GM12891 (cell line): ENCODE data around the gene BRAF.
"Not testable (repeated sequence)": the region's sequence is repeated elsewhere in the genome, so short reads cannot be mapped to it uniquely, and the experiment has no call there.

ENCODE experiments used
- DNase-seq: peaks from one replicate; pipeline ENCODE4 v3.0.0; 2011; ENCODE audit warnings: low spot score; ENCODE audit not compliant: insufficient read length
- FAIRE-seq: peaks from 2 replicates; lab custom pipeline; 2011; peaks lifted over from hg19 to GRCh38; lab: Jason Lieb, UNC
- PAX5 ChIP-seq: IDR thresholded peaks from 2 replicates; pipeline ENCODE4 v1.6.1; 2011; ENCODE audit warnings: low read length, moderate library complexity, mild to moderate bottlenecking; ENCODE audit not compliant: insufficient read depth, severe bottlenecking
- POLR2A ChIP-seq: IDR thresholded peaks from 2 replicates; pipeline ENCODE4 v1.6.1; 2011; ENCODE audit warnings: low read depth, low read length, control low read depth
- POLR2AphosphoS5 ChIP-seq: IDR thresholded peaks from 2 replicates; pipeline ENCODE4 v1.6.1; 2011; ENCODE audit warnings: low read depth, low read length, control low read depth
- POU2F2 ChIP-seq: IDR thresholded peaks from 2 replicates; pipeline ENCODE4 v1.6.1; 2011; ENCODE audit warnings: low read depth, mild to moderate bottlenecking, control low read depth, low read length, moderate library complexity
- SPI1 ChIP-seq: IDR thresholded peaks from 2 replicates; pipeline ENCODE4 v1.6.1; 2011; ENCODE audit warnings: low read depth, low read length, control low read depth
- TAF1 ChIP-seq: IDR thresholded peaks from 2 replicates; pipeline ENCODE4 v1.6.1; 2011; ENCODE audit warnings: low read depth, low read length, control low read depth

BRAF gene

GRCh38 chr7:140685407-140686087, 239.2 kb downstream of the BRAF start:
- no peak for TF ChIP-seq POLR2A
- no peak for TF ChIP-seq POLR2AphosphoS5
- no peak for TF ChIP-seq TAF1
- no peak for TF ChIP-seq SPI1
- no peak for TF ChIP-seq POU2F2
- TF ChIP-seq PAX5, result no peak
- no peak for FAIRE-seq

GRCh38 chr7:140684066-140684950, 240.4 kb downstream of the BRAF start:
- no peak for TF ChIP-seq SPI1
- no peak for TF ChIP-seq PAX5
- DNase-seq (no peak), FAIRE-seq (no peak)

More at GRCh38 chr7:140685407-140686087, 239.2 kb downstream of the BRAF start:
- DNase-seq, result no peak

- FAIRE-seq, result no peak
Observed at GRCh38 chr7:140683657-140684056, 241.1 kb downstream of the BRAF start.

GRCh38 chr7:140681766-140682165, 243.0 kb downstream of the BRAF start:
- no peak for DNase-seq
- TF ChIP-seq SPI1 (no peak), POLR2AphosphoS5 (no peak), PAX5 (no peak), TAF1 (no peak), POU2F2 (no peak), POLR2A (no peak)
- FAIRE-seq, result no peak

More at GRCh38 chr7:140683657-140684056, 241.1 kb downstream of the BRAF start:
- DNase-seq, result no peak
- no peak for TF ChIP-seq POU2F2
- TF ChIP-seq SPI1, result no peak
- TF ChIP-seq POLR2A, result no peak
- TF ChIP-seq PAX5, result no peak
- TF ChIP-seq POLR2AphosphoS5, result no peak

GRCh38 chr7:140680886-140681285, 243.8 kb downstream of the BRAF start:
- no peak for FAIRE-seq
- TF ChIP-seq POU2F2 (no peak), POLR2AphosphoS5 (no peak), POLR2A (no peak), TAF1 (no peak)

GRCh38 chr7:140679186-140679585, 245.5 kb downstream of the BRAF start:
- no peak for FAIRE-seq
- DNase-seq, result no peak
- TF ChIP-seq TAF1, result no peak
- no peak for TF ChIP-seq POU2F2
- TF ChIP-seq POLR2A, result no peak
- TF ChIP-seq POLR2AphosphoS5, result no peak
- no peak for TF ChIP-seq PAX5
- no peak for TF ChIP-seq SPI1

More at GRCh38 chr7:140680886-140681285, 243.8 kb downstream of the BRAF start:
- DNase-seq, result no peak

GRCh38 chr7:140678816-140679130, 246.0 kb downstream of the BRAF start:
- no peak for DNase-seq
- no peak for FAIRE-seq

GRCh38 chr7:140678081-140678815, 246.5 kb downstream of the BRAF start:
- FAIRE-seq, result no peak
- TF ChIP-seq POU2F2 (no peak), PAX5 (no peak), POLR2AphosphoS5 (no peak), TAF1 (no peak), SPI1 (no peak)
- DNase-seq, result no peak

More at GRCh38 chr7:140678816-140679130, 246.0 kb downstream of the BRAF start:
- TF ChIP-seq POU2F2 (no peak), POLR2AphosphoS5 (no peak), PAX5 (no peak)

GRCh38 chr7:140677496-140677895, 247.2 kb downstream of the BRAF start:
- DNase-seq (no peak), FAIRE-seq (no peak)
- TF ChIP-seq POU2F2 (peak; percentile 26; the same call in 1 of the 2 replicates), POLR2AphosphoS5 (no peak)

GRCh38 chr7:140676956-140677355, 247.8 kb downstream of the BRAF start:
- not testable (repeated sequence) for FAIRE-seq, DNase-seq
